Measurements from ENCODE around the gene SPATA32.

DNA sequence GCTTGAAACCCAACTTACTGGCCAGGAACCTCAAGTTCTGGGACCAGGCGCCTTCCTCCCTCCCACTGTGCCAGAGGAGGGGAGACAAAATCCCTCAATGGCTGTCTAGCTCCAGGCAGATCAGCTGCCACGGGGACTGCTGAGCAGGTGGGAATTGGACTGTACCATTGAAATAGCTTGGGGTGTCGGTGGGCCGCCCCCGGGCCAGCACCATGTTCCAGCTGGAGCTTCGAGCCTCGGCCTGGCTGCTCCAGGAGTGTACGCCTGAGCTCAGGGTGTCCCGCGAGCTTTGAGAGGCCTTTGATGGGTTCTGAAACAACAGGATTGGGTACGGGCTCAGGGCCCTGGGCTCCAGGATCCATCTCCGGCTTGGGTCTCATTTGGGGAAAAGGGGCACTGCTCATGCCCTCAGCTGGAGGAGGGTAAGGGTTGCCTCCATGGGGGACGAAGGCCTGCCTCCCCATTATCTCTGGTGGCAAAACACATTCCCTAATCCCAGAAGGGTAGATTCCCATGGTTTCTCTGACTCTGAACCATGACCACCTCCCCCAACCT, 4.6 kb upstream of the SPATA32 start:
- no peak for TF ChIP-seq JUND (IDR thresholded peaks at IDR 0.05)
- TF ChIP-seq CTCF (IDR thresholded peaks at IDR 0.05 in 2 of 3, conservative IDR thresholded peaks at IDR 0.05 in 1 of 3; ENCODE audit: borderline replicate concordance in 1 of 3, insufficient read depth in 1 of 3, low read depth in 2 of 3, low read length in 2 of 3) = no peak
- TF ChIP-seq POLR2A (IDR thresholded peaks at IDR 0.05; ENCODE audit: borderline replicate concordance, extremely low read depth, insufficient read depth, insufficient read length) = no peak
- no peak for TF ChIP-seq EZH2 (IDR thresholded peaks at IDR 0.05)
- TF ChIP-seq YY1 (IDR thresholded peaks at IDR 0.05; ENCODE audit: extremely low read depth, insufficient replicate concordance, low read depth, low read length) = no peak
- TF ChIP-seq POLR2AphosphoS5 (IDR thresholded peaks at IDR 0.05; ENCODE audit: low read depth, low read length) = no peak
- TF ChIP-seq MAX (IDR thresholded peaks at IDR 0.05) = no peak
- no peak for TF ChIP-seq RAD21 (IDR thresholded peaks at IDR 0.05; ENCODE audit: low read depth)
- TF ChIP-seq, protein P1, sequence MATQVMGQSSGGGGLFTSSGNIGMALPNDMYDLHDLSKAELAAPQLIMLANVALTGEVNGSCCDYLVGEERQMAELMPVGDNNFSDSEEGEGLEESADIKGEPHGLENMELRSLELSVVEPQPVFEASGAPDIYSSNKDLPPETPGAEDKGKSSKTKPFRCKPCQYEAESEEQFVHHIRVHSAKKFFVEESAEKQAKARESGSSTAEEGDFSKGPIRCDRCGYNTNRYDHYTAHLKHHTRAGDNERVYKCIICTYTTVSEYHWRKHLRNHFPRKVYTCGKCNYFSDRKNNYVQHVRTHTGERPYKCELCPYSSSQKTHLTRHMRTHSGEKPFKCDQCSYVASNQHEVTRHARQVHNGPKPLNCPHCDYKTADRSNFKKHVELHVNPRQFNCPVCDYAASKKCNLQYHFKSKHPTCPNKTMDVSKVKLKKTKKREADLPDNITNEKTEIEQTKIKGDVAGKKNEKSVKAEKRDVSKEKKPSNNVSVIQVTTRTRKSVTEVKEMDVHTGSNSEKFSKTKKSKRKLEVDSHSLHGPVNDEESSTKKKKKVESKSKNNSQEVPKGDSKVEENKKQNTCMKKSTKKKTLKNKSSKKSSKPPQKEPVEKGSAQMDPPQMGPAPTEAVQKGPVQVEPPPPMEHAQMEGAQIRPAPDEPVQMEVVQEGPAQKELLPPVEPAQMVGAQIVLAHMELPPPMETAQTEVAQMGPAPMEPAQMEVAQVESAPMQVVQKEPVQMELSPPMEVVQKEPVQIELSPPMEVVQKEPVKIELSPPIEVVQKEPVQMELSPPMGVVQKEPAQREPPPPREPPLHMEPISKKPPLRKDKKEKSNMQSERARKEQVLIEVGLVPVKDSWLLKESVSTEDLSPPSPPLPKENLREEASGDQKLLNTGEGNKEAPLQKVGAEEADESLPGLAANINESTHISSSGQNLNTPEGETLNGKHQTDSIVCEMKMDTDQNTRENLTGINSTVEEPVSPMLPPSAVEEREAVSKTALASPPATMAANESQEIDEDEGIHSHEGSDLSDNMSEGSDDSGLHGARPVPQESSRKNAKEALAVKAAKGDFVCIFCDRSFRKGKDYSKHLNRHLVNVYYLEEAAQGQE (IDR thresholded peaks at IDR 0.05; ENCODE audit: low read depth) = no peak
- TF ChIP-seq, protein P2, sequence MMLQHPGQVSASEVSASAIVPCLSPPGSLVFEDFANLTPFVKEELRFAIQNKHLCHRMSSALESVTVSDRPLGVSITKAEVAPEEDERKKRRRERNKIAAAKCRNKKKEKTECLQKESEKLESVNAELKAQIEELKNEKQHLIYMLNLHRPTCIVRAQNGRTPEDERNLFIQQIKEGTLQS (IDR thresholded peaks at IDR 0.05) = no peak
- TF ChIP-seq ZFX (IDR thresholded peaks at IDR 0.05) = no peak
- TF ChIP-seq ZNF274 (IDR thresholded peaks at IDR 0.05; ENCODE audit: low read depth, low read length) = no peak

Measured in HCT116 (cell line).